NCI-H1417 treated with DMSO at 0.1 percent for 48 hours (cell line): ENCODE measurements around the gene ZMIZ2.
"Not testable (repeated sequence)": the region's sequence is repeated elsewhere in the genome, so short reads cannot be mapped to it uniquely, and the experiment has no call there.

ENCODE experiments used
- DNase-seq: peaks from one replicate; lab custom pipeline; 2025; lab: John Stamatoyannopoulos, UW

The ZMIZ2 gene, protein sequence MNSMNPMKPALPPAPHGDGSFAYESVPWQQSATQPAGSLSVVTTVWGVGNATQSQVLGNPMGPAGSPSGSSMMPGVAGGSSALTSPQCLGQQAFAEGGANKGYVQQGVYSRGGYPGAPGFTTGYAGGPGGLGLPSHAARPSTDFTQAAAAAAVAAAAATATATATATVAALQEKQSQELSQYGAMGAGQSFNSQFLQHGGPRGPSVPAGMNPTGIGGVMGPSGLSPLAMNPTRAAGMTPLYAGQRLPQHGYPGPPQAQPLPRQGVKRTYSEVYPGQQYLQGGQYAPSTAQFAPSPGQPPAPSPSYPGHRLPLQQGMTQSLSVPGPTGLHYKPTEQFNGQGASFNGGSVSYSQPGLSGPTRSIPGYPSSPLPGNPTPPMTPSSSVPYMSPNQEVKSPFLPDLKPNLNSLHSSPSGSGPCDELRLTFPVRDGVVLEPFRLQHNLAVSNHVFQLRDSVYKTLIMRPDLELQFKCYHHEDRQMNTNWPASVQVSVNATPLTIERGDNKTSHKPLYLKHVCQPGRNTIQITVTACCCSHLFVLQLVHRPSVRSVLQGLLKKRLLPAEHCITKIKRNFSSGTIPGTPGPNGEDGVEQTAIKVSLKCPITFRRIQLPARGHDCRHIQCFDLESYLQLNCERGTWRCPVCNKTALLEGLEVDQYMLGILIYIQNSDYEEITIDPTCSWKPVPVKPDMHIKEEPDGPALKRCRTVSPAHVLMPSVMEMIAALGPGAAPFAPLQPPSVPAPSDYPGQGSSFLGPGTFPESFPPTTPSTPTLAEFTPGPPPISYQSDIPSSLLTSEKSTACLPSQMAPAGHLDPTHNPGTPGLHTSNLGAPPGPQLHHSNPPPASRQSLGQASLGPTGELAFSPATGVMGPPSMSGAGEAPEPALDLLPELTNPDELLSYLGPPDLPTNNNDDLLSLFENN

DNA sequence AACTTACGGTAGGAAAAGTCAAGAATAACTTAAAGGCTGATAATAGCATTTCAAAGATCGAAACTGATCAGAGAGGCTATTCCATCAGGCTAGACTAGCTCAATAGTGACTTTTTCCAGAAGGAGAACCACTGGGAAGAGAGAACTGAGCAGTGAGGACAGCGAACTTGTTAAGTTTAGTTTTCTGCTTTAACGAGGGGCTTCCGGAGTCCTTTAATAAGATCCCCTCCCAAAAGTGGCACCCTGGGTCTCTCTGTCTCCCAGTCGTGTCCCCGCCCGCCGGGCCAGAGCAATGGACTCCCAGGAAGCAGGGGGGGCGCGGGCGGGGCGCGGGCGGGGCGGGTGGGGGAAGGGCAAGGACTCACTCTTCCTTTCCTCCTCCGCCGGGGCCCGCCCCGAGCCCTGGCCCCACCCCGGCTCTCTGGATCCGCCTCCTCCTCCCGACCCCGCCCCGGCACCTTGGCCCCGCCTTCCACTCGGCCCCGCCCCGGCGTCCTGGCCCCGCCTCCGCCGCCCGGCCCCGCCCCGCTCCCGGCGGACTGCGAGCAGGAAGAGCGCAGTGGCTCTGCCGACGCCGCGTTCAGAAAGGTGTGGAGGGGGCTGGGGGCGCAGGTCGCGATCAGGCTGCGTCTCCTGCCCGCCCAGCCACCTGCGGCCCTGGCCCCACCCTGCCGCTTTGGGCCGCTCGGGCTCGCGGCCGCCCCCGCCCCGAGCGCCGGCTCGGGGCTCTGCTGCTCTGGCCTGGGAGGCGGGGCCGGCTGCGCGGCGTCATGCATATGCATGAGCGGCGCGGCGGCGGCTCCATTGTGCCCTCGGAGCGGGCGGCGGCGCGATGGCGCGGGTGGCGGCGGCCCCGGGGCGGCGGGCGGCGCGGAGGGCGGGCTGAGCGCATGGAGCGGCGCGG is at the start of gene ZMIZ2:
Gene ZMIZ2, plus strand, starts transcription at position 803 of the 903 bp plus-strand sequence. CDS start 7,403 bp downstream, outside the sequence.
- peak; percentile 58 for DNase-seq

DNA sequence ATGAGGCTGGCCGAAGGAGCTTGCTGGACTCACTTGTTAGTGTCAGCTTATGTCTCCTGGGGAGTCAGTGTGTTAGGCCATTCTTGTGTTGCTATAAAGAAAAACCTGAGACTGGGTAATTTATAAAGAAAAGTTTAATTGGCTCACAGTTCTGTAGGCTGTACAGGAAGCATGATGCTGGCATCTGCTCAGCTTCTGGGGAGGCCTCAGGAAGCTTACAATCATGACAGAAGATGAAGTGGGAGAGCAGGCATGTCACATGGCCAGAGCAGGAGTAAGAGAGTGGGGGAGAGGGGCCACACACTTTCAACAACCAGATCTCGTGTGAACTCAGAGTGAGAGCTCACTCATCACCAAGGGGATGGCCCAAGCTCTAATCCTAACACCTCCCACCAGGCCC is 49.0 kb upstream of the ZMIZ2 start:
- DNase-seq: not testable (repeated sequence)

DNA sequence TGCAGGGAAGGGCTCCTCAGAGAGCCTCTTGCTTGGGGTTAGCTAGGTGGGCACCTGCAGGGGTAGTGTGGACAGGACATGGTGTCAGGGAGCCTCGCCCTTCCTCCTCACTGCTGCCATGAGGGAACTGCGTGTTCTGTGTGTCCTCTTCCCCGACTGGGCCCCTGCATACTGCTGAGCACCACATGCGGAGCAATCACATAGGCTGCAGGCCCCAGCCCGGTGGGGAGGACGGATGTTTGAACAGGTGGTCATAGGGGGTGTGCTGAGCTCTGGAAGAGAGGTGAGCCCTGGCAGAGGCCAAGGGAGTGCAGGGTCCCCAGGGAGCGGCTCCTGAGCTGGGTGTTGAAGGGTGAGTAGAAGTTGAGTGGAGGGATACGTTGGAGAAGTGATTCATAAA is 48.3 kb upstream of the ZMIZ2 start:
- DNase-seq: no peak

DNA sequence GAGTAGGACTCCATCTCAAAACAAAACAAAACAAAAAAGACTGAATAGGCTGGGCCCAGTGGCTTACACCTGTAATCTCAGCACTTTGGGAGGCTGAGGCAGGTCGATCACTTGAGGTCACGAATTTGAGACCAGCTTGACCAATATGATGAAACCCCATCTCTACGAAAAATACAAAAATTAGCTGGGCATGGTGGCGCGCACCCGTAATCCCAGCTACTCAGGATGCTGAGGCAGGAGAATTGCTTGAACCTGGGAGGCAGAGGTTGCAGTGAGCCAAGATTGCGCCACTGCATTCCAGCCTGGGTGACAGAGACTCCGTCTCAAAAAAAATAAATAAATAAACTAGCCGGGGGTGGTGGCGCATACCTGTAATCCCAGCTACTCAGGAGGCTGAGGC is 45.3 kb upstream of the ZMIZ2 start:
- DNase-seq: not testable (repeated sequence)

DNA sequence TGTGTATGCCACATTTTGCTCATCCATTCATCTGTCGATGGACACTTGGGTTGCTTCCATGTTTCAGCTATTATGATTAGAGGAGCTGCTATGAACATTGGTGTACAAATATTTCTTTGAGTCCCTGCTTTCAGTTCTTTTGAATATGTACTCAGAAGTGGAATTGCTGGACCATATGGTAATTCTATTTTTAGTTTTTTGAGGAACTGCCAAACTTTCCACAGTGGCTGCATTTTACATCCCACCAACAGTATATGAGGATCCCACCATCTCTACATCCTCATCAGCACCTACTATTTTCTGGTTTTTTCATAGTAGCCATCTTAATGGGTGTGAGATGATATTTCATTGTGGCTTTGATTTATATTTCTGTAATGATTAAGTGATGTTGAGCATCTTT is 44.7 kb upstream of the ZMIZ2 start:
- no peak for DNase-seq

DNA sequence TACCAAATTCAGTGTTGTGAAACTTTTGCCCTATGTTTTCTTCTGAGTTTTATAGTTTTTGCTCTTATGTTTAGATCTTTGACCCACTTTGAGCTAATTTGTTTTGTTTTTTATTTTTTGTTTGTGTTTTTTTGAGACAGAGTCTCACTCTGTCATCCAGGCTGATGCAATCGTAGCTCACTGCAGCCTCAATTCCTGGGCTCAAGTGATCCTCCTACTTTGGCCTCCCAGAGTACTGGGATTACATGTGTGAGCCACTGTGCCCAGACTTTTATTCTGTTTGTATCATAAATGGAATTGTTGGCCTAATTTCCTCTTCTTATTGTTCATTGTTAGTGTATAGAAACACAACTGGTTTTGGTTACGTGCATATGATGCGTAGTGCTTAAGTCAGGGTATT is 43.2 kb upstream of the ZMIZ2 start:
- DNase-seq: no peak

DNA sequence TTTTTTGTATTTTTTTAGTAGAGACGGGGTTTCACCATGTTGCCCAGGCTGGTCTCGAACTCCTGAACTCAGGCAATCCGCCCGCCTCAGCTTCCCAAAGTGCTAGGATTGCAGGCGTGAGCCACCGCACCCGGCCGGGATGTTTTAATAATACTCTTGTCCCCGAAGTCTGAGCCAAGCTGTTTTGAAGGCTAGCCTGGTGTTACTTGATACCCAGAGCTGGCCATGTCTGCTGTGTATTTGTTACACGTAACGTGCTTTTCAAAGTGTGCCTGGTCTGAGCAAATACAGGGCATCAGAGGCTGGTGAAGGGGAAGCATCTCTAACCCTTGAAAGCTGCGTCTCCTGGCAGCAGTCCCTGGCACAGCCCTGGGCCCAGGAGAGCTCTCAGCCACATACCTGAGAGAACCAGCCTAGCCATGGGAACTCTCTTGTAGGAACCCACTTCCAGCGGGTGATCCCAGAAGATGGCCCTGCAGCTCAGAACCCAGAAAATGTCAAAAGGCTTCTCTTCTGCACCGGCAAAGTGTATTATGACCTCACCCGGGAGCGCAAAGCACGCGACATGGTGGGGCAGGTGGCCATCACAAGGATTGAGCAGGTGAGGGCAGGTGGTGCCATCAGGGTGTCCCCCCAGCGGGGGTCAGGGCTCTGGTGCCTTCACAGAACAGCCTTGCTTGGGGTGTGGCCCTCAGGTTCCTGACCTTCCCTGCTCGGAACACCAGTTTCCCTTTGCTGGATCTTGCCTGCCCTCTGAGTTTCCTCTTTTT is 41.7 kb upstream of the ZMIZ2 start:
- DNase-seq: no peak

DNA sequence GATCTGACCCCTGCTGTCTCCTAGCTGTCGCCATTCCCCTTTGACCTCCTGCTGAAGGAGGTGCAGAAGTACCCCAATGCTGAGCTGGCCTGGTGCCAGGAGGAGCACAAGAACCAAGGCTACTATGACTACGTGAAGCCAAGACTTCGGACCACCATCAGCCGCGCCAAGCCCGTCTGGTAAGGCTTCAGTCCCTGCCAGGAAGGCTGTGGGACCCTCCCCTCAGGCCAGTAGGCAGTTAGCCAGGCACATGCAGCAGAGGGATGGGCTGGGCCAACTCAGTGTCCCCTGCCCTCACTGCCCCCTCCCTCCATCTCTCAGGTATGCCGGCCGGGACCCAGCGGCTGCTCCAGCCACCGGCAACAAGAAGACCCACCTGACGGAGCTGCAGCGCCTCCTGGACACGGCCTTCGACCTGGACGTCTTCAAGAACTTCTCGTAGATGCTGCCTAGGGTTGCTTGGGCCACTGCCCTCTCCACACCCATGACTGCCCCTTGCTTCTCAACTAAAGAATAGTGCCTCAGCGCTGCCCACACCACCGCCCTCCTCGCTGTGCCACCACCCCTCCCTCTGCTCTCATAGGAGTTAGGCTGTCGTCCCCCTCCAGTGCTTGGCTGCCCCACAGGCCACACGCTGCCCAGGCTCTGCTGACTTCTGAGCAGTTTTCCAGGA is 41.0 kb upstream of the ZMIZ2 start:
- DNase-seq: no peak

DNA sequence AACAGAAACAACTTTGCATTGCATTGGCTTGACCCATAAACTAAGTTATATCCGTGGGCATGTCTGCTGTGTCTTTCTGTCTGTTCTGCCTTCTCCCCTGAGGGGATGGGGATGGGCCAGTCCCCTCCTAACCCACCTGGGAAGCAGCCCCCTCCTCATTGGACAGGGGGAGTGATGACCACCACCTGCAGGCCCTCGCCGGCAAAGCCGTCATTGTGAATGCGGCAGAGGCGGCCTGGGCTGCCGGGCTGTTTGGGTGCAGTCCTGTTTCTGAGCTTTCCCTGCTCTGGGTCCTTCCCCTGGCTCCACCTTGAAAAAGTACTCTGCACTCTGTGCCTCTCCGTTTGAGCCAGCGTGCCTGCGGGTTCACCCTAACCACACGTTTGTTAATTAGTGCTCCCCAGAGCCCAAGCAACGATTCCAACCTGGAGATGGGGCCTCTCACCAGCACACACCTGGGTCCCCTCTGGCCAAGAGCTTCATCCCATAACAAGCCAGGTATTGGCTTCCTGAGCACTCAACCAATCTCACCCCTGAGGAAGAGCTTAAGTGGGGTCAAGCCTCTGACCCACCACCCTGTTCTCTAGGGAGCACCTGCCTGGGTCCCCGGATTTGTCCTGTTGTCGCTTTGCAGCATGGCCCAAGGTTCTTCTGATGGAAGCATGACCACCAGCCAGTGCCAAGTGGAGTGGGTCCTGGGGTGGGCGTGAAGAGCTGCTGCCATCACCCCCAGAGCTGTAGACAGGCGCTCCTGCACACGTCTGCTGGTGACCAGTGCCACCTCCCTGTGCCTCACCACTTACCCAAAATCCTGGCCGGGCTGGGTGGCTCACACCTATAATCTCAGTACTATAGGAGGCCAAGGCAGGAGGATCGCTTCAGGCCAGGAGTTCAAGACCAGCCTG is 39.4 kb upstream of the ZMIZ2 start:
- no peak for DNase-seq

DNA sequence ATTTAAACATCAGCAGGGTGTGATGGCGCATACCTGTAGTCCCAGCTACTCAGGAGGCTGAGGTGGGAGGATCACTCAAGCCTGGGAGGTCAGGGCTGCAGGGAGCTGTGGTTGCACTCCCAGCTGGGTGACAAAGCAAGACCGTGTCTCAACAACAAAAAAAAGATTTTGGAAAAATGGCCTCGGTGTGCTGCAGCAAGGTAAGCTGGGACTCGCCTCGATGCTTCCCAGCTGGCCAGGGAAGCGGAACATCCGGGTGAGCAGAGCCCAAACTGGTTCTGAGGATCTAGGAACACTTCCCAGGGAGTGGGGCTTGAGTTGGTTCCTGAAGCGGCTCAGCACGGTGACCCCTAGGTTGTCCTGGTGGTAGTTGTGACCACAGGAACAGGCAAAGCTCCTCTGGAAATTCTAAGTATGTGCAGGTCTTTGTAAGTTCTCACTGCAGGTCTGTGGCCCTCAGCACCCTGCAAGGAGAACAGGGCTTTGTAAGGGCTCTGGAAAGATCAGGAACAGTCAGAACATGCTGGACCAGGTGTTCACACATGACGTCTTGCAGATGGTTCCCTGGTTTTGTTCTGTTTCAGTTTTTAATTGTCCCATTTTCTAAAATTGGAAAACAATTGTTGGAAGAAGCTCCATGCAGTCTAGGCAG is 38.6 kb upstream of the ZMIZ2 start:
- no peak for DNase-seq

DNA sequence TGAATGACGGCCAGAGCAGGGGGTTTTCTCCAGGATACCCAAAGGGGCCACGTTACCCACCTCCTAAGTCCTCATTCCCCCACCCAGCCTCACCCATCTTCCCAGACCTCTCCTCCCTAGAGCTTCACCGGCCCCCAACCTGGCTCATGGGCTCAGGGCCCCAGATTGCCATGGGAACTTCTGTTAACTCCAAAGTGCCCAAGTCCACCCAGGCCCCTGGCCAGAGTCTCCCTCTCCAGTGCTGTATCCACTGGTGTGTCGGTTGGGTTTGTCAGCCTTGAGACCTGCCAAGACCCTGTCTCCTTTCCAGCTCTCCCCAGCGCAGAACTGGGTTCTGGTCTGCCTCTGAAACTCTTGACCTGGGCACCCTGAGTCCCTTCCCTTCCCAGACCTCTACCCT is 37.1 kb upstream of the ZMIZ2 start:
- no peak for DNase-seq

DNA sequence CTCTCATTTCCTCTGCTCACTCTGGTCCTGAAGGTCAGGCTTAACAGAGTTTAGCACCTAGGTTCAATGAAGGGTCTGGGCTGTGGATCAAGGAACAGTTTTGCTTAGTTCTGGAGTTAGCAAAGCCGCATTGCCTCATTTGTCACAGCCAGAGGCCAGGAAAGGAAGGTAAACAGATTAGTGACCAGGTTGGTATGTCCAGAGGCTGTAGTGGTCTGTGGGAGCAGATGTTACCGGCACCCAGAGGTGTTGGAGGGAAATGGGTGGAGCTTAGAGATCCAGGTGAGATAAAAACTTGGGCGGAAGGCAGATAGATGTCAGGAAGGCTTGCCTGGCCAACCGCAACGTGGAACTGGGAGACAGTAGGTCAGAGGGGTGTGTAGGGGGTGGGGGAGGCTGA is 36.6 kb upstream of the ZMIZ2 start:
- no peak for DNase-seq

DNA sequence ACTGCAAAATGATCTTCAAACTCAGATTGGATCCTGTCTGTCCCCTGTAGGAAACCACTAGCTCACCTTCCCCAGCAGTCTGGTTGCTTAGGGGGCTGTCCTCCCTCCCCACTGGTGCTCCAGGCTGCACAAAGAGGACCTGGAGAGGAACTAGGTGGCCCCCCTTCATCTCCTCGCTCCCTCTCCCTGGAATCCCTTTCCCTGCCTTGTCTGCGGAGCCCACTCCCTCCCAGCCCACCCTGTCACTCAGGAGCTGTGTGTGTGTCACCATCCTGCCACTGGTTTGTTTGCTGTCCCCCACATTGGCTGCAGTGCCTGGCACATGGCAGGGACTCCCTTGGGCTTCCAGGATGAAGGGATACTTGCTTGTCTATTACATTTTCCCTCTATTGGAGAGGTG is 35.5 kb upstream of the ZMIZ2 start:
- no peak for DNase-seq

DNA sequence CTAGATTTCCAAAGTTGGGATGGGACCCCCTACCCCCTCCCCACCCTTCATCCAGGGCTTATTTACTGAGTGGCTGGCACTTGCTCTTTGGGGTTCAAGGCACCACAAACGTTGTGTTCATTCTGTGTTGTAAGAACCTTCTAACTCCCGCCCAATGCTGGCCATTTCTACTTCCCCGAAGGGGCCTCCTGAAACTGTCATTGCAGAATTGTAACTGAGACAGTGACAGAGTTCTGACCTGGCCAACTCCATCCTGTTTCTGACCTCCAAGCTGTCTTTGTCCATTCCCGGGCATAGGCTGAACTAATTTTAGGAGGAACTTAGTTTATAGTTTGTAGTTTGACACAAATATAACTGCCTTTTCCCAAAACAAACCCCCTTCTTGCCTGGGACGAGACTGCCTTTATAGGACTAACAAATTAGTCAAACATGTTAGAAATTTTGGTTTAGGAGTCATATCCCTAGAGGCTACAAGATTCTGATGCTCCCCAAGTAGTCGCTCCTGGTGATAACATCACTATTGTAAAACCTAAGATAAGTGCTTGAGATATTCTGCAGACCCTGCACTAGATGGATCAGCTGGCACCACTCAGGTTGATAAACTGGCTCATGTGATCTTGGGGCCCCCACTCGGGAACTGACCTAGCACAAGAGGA is 34.8 kb upstream of the ZMIZ2 start:
- no peak for DNase-seq

DNA sequence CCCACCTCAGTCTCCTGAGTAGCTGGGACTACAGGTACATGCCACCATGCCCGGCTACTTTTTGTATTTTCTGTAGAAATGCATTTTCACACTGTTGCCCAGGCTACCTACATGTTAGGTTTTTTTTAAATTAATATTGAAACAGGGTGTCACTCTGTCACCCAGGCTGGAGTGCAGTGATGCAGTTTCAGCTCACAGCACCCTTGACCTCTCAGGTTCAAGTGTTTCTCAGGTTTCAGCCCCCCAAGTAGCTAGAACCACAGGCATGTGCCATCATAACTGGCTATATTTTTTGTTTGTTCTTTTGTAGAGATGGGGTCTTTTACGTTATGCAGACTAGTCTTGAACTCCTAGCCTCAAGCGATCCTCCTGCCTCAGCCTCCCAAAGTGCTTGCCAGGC is 32.4 kb upstream of the ZMIZ2 start:
- DNase-seq: no peak

DNA sequence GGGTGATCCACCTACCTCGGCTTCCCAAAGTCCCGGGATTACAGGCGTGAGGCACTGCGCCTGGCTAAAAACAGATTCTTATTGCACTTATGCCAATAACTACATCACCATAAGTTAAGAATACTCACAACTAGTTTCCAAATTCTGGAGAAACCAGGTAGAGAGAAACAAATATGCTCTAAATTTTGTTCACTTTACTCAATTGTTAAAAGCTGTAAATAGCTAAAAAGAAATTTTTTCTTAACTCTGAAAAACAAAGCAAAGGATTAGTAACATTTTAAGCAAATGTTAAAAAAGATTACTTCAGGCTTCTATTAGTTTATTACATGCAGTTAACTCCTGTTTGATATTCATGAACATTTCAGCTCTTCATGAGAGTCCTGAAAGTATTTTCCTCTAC is 28.3 kb upstream of the ZMIZ2 start:
- DNase-seq: no peak

DNA sequence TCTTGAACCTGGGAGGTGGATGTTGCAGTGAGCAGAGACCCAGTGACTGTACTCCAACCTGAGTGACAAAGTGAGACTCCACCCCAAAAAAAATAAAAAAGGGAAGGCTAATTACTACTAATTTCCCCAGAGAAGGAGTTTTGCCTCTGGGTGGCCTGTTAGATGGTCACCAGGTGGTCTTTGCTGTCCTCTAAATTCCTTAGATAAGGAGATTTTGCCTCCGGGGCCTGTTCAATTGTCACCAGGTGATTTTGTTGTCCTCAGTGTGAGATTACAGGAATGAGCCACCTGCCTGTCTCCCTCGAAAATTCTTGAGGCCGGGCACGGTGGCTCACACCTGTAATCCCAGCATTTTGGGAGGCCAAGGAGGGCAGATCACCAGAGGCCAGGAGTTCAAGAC is 24.4 kb upstream of the ZMIZ2 start:
- DNase-seq: no peak

DNA sequence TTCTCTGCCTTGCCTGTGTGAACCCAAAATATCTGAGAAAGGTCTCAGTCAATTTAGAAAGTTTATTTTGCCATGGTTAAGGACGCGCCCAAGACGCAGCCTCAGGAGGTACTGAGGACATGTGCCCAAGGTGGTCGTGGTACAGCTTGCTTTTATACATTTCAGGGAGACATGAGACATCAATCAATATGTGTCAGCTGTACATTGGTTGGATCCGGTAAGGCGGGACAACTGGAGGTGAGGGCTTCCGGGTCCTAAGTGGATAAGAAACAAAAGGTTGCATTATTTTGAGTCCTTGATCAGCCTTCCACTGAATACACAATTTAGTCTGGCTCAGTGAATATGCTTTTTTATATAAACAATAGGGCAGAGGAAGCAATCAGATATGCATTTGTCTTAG is 22.4 kb upstream of the ZMIZ2 start:
- not testable (repeated sequence) for DNase-seq
